ENCODE results near the gene PTPN2. TPM values are rescaled to one million over a fixed set of nuclear protein-coding genes. Genes with fewer than 3 reads are reported as not detected.

PTPN2 gene
- total and polyA plus RNA-seq, 2 of the 4 experiments (the other 2 are of a cell fraction): 13.2 to 30.6 TPM

- Histone ChIP-seq H3K4me3 (ENCODE audit: insufficient read depth, low read depth, low read length) (no peak overlapping the region), H4K91ac (ENCODE audit: insufficient read depth, low read depth, low read length) (no peak overlapping the region), H4K5ac (ENCODE audit: low read depth, low read length) (no peak overlapping the region), H3K36me3 (ENCODE audit: control insufficient read depth, insufficient read depth, low read length) (peaks cover 11% of the 10 kb centered on the region), H3K9ac (ENCODE audit: low read depth, low read length) (no peak overlapping the region), H3K4me1 (ENCODE audit: control insufficient read depth, insufficient read depth, low read length) (peaks cover 2% of the 10 kb centered on the region; the same call in 1 of the 2 replicates), H3K27me3 (ENCODE audit: control insufficient read depth, insufficient read depth, low read length) (no peaks in the 10 kb centered on the region), H3K27ac (ENCODE audit: insufficient read depth, low read length) (no peak overlapping the region), H4K20me1 (ENCODE audit: insufficient read depth, low read length) (no peaks in the 10 kb centered on the region), H2AK5ac (ENCODE audit: low read depth, low read length) (no peak overlapping the region), H3K14ac (replicated peaks; ENCODE audit: low read depth, low read length) (no peak overlapping the region), H3K56ac (ENCODE audit: extremely low read depth, insufficient read depth, low read length) (no peak overlapping the region), H2BK20ac (ENCODE audit: low read depth, low read length) (no peak overlapping the region), H3K9me1 (ENCODE audit: insufficient read depth, low read length) (no peaks in the 10 kb centered on the region), H3K23ac (ENCODE audit: low read depth, low read length) (no peak overlapping the region), H3K4ac (ENCODE audit: low read depth, low read length) (no peak overlapping the region), H2BK15ac (ENCODE audit: low read depth, low read length) (no peak overlapping the region), H2BK5ac (ENCODE audit: low read depth, low read length, poor library complexity, severe bottlenecking) (no peak overlapping the region), H4K8ac (ENCODE audit: low read depth in 2 of 2, low read length in 2 of 2) (no peak overlapping the region), H2AFZ (replicated peaks; ENCODE audit: low read length, poor library complexity) (no peak overlapping the region), H2AK9ac (replicated peaks; ENCODE audit: low read depth, low read length, poor library complexity) (no peak overlapping the region), H3K4me2 (ENCODE audit: low read depth, low read length) (no peak overlapping the region), H3K9me3 (ENCODE audit: control insufficient read depth, insufficient read depth, low read length) (peaks cover 3% of the 10 kb centered on the region), H2BK120ac (ENCODE audit: low read depth, low read length) (no peak overlapping the region), H3K79me1 (ENCODE audit: low read depth in 1 of 2, low read length in 2 of 2) (peaks cover 0 to 12% of the 10 kb centered on the region in 2 experiments; a peak in 2 of 4 replicates), H3K18ac (ENCODE audit: low read depth, low read length) (no peak overlapping the region)
- DNase-seq (no peak), ATAC-seq (ENCODE audit: low read depth) (no peak)
- dilution Hi-C loops (cut with HindIII; ENCODE audit: low sequenced_read_pairs, unreplicated experiment) (no loop called here), intact Hi-C loops (cut with micrococcal nuclease) (no loop called here), in situ Hi-C loops (cut with MboI; ENCODE audit: low sequenced_read_pairs) (no loop called here)
- POLR2A ChIA-PET (ENCODE audit: unreplicated experiment): no interaction called here
- BruUV-seq (replicated peaks): no TSS peak
- CTCF ChIA-PET: no interaction called here
- TF ChIP-seq ELK1 (IDR thresholded peaks at IDR 0.05; ENCODE audit: borderline replicate concordance, low read depth, low read length) (no peak), CEBPB (IDR thresholded peaks at IDR 0.05; ENCODE audit: low read depth, low read length) (no peak), RFX5 (IDR thresholded peaks at IDR 0.05; ENCODE audit: low read depth, low read length) (no peak), RCOR1 (IDR thresholded peaks at IDR 0.05; ENCODE audit: insufficient replicate concordance, low read length) (no peak), CTCF (conservative IDR thresholded peaks at IDR 0.05; ENCODE audit: low read depth, low read length) (no peak), POLR2A (IDR thresholded peaks at IDR 0.05; ENCODE audit: low read depth, low read length) (no peak), SMC3 (IDR thresholded peaks at IDR 0.05; ENCODE audit: low read depth, low read length) (no peak), MAFK (IDR thresholded peaks at IDR 0.05; ENCODE audit: low read depth, low read length) (no peak), FOS (IDR thresholded peaks at IDR 0.05; ENCODE audit: low read depth, low read length) (no peak), MAZ (IDR thresholded peaks at IDR 0.05; ENCODE audit: borderline replicate concordance, low read depth, low read length) (no peak), MXI1 (IDR thresholded peaks at IDR 0.05; ENCODE audit: borderline replicate concordance, low read depth, low read length) (no peak), CHD1 (IDR thresholded peaks at IDR 0.05; ENCODE audit: low read depth, low read length) (no peak)
- WGBS, 2 experiments (ENCODE audit: extremely low coverage in 2 of 2, insufficient read length in 1 of 2): no CpG with 5 or more reads among the region's 3 CpGs
Observed at GRCh38 chr18:12827588-12827987, 56.4 kb downstream of the PTPN2 start.
